Memory B cell (primary cell): ENCODE measurements around the gene MISP3.

Experiments used
- ATAC-seq: fragments of 150-1000 bp; cut with Tn5 transposase; 2 replicates; pipeline ENCODE4 v1.10.0; 2021; ENCODE audit warnings: low read depth, mild to moderate bottlenecking, moderate library complexity
- DNase-seq, 2 donors: peaks; one replicate each; pipeline ENCODE4 v3.0.0; 2022; ENCODE audit warnings: low spot score in 2 of 2
- H3K27ac Mint-ChIP-seq: one replicate; pipeline ENCODE4 v1.8.0; 2022; ENCODE audit warnings: mild to moderate bottlenecking, moderate library complexity, mixed read lengths
- H3K27me3 Mint-ChIP-seq: one replicate; pipeline ENCODE4 v1.8.0; 2022; ENCODE audit warnings: mixed read lengths
- H3K36me3 Mint-ChIP-seq: one replicate; pipeline ENCODE4 v1.8.0; 2022; ENCODE audit warnings: mild to moderate bottlenecking, mixed read lengths
- H3K4me1 Mint-ChIP-seq: one replicate; pipeline ENCODE4 v1.8.0; 2022; ENCODE audit warnings: mixed read lengths
- H3K4me3 Mint-ChIP-seq: one replicate; pipeline ENCODE4 v1.8.0; 2022; ENCODE audit warnings: mild to moderate bottlenecking, moderate library complexity, mixed read lengths
- H3K9me3 Mint-ChIP-seq: one replicate; pipeline ENCODE4 v1.8.0; 2022; ENCODE audit warnings: mixed read lengths

Gene MISP3

DNA sequence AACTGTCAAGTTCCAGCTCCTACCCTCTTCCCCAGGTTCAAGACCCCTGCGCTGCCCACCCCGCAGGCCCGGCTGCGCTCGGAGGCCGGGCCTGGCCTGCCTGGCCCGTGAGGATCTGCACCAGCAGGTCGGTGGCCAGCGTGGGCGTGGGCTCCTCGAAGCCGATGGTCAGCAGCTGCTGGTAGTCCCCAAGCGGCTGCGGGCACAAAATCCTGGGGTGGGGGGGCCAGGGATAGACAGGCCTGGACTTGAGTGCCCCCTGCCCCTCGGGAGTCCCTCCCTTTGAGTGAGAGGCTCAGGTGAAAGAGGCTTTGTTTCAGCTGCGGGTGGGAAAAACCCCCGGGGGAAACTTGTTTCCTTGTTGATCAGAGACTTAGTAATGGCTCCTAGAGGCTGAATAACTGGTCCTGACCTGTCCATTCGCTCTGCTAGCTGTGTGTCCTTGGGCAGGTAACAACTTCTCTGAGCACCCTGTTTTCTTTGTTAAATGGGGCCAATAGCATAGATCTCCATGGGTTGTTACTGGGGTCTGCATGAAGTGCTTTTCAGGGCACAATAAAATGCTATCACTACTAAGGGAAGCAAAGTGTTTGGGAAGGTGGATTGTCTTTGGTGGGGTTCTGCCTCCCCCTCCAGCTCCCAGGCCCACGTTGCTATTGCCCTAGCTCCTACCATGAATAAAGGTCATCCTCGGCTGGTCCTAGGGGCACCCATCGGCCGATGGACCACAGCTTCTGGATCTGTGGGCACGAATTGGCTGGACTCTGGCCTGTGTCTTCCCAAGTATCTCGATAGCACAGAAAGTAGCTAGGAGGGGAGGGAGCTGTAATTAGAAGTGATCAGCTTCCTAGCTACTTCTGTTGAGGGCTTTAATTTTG, 9.4 kb downstream of the MISP3 start:
- H3K27me3 Mint-ChIP-seq, result no peaks in the 10 kb centered on the region
- ATAC-seq (peak; percentile 23), DNase-seq (peak; percentile 33 to 38)
- no peaks in the 10 kb centered on the region for H3K36me3 Mint-ChIP-seq
- H3K4me3 Mint-ChIP-seq, result peak overlapping the region; percentile 91
- H3K4me1 Mint-ChIP-seq, result peaks cover 5% of the 10 kb centered on the region
- no peaks in the 10 kb centered on the region for H3K9me3 Mint-ChIP-seq
- H3K27ac Mint-ChIP-seq, result peak overlapping the region; percentile 87

DNA sequence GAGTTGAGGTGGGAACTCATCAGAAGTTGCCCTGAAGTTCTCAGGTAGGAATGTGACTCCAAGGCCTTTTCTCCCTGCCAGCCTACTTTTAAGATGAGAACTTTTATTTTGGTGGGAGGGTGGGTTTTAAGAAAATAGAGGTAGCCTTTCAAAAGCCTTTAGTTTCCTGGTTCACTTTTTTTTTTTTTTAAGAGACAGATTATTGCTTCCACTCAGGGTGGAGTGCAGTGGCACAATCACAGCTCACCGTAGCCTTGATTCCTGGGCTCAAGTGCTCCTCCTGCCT, 10.0 kb downstream of the MISP3 start:
- no peaks in the 10 kb centered on the region for H3K36me3 Mint-ChIP-seq
- no peak overlapping the region for H3K27ac Mint-ChIP-seq
- H3K4me3 Mint-ChIP-seq, result peak overlapping the region; percentile 91
- H3K27me3 Mint-ChIP-seq, result no peaks in the 10 kb centered on the region
- DNase-seq (no peak), ATAC-seq (no peak)
- H3K9me3 Mint-ChIP-seq, result no peaks in the 10 kb centered on the region
- peaks cover 5% of the 10 kb centered on the region for H3K4me1 Mint-ChIP-seq

DNA sequence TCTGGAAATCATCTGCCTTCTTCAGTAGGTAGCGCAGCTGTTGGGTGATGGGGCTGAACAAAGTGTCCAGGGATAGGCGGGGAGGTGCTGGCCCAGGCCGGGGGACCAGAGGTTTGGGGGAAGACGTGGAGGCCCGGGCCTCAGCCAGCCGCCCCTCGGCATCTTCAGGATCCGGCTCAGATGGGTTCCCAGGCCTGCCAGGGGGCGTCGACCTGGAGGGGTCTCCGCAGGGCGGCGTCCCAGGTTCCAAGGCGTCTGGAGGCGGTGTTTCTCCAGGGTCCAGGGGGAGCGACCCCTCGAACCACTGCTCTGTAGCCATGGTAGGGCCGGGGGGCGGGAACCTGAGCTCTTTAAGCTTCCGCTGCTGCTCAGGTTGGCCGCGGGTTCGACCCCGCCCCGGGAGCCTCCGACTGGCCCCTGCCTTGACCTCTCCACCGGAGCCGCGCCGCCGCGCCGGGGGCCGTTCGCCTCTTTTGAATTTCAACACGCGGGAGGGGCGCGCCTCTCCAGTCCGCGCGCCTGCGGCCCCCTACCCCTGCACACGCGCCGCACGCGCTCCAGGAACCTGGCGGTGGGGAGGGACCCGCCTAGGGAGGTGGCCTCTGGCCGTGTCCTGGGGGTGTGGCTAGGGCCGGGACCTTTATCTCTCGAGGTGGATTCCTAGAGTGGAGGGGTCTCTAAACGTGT, 12.9 kb downstream of the MISP3 start, which contains the start of gene C19orf67:
C19orf67 (minus strand) TSS at position 475 of the 687 bp plus-strand sequence; CDS start at position 319, 156 bp downstream.
- H3K9me3 Mint-ChIP-seq, result no peaks in the 10 kb centered on the region
- no peak within 1 kb of the TSS for H3K27ac Mint-ChIP-seq
- H3K4me1 Mint-ChIP-seq, result peaks cover 7% of the 10 kb centered on the region

DNA sequence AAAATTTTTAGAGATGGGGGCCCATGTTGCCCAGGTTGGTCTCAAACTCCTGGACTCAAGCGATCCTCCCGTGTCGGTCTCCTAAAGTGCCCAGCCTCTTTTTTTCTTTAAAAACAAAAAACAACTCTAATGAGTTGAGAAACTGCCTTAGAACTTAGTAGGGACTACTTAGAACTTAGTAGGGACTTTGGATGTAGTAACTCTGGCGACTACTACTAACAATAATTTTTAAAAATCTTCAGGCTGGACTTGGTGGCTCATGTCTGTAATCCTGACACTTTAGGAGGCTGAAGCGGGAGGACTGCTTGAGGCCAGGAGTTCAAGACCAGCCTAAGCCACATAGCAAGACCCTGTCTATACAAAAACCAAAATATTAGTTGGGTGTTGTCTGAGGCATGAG, 13.5 kb downstream of the MISP3 start:
- DNase-seq (no peak), ATAC-seq (no peak)
- Mint-ChIP-seq H3K27ac (no peak overlapping the region), H3K4me3 (no peak overlapping the region), H3K36me3 (peaks cover 2% of the 10 kb centered on the region), H3K9me3 (no peaks in the 10 kb centered on the region), H3K4me1 (peaks cover 7% of the 10 kb centered on the region), H3K27me3 (no peaks in the 10 kb centered on the region)

More for the DNA sequence above, 12.9 kb downstream of the MISP3 start, which contains the start of gene C19orf67:
- no peak for ATAC-seq
- H3K36me3 Mint-ChIP-seq, result peaks cover 2% of the 10 kb centered on the region
- no peaks in the 10 kb centered on the region for H3K27me3 Mint-ChIP-seq
- no peak within 1 kb of the TSS for H3K4me3 Mint-ChIP-seq
- no peak for DNase-seq

DNA sequence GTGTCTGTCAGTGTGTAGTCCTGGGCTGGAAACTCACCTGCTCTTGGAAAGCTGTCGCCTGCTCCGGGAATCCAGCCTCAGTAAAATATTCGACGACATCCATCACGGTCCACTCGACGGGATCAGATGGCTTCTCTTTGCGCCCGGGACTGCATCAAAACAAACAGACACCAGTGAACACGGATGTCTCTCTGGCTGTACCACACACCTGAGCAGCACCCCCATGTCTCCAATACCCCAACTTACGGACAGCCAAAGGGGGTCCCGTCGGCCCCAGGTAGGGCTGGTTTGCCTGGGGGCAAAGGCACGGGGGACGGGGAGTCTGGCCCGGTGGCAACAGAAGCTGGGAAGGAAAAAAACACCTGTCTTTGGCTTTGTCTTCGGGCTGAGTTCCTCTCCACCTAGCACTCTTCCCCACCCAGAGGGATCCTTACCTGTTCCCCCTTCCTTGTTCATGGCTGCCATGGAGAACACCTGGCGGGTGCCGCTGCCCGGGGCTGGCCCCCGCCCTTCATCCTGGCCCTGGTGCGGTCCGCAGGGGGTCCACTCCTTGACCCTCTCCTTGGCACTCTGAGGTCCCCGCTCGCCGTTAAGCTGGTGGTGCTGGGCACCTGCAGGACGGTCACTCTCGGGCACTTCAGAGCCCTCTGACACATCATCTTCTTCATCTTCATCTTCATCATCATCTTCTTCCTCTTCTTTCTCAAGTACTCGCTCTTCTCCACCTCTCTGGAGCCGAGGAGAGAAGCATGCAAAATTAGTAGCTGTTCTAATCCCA, 16.2 kb downstream of the MISP3 start:
- Mint-ChIP-seq H3K27ac (no peak overlapping the region), H3K4me1 (peaks cover 12% of the 10 kb centered on the region), H3K4me3 (peak overlapping the region; percentile 49), H3K27me3 (no peaks in the 10 kb centered on the region), H3K9me3 (no peaks in the 10 kb centered on the region), H3K36me3 (peaks cover 2% of the 10 kb centered on the region)
- DNase-seq, result no peak
- ATAC-seq, result no peak

DNA sequence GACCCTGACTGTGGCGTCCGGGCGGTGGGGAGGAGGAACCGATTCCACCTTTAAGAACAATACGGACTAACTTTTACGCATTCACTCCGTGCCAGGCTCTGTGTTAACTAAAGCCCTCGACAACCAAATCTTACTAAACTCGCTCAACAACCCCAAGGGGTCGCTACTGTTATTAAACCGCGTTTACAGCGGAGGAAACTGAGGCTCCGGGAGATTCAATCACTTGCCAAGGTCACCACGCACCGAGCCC, 16.8 kb downstream of the MISP3 start:
- no peaks in the 10 kb centered on the region for H3K27me3 Mint-ChIP-seq
- peaks cover 2% of the 10 kb centered on the region for H3K36me3 Mint-ChIP-seq
- no peak overlapping the region for H3K27ac Mint-ChIP-seq
- peak overlapping the region; percentile 49 for H3K4me3 Mint-ChIP-seq
- H3K9me3 Mint-ChIP-seq, result no peaks in the 10 kb centered on the region
- ATAC-seq (peak; percentile 6), DNase-seq (no peak)
- H3K4me1 Mint-ChIP-seq, result peaks cover 12% of the 10 kb centered on the region

DNA sequence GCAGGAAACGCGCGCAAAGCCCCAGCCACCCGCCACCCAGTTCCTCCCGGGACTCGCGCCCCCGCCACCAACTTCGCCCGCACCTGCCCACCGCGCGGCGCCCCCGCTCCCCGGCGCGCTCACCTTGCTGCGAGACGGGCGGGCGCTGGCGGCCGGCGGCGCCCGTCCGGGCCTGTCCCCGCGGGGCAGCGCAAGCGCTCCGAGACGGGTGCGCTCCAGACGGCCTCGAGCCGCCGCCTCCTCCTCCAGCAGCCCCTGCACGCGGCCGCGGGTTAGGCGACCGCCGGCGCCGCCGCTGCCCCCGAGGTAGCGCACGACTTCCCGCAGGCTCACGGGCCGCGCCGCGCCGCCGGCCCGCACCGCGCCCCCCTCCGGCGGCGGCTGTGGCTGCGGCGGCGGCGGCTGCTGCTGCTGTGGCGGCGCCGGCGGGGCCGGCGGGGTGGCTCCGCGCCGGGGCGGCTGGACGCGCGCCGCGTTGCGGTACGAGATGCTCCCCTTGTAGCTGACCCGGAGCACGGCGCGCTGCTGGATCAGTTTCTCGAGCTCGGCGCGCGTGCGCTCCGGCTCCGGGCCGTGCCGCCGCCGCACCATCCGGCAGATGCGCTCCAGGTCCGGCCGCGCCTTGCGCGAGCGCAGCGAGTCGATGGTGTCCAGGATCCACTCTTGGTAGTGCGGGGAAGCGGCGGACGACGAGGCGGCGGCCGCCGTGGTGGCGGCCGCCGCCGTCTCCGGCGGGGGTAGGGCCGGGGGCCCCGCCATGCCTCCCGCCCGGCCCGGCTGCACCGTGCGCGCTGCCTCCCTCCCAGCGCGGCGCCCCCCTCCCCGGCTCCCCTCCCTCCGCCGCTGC, 17.3 kb downstream of the MISP3 start:
- Mint-ChIP-seq H3K4me1 (peaks cover 12% of the 10 kb centered on the region), H3K36me3 (peaks cover 2% of the 10 kb centered on the region), H3K9me3 (no peaks in the 10 kb centered on the region), H3K27ac (no peak overlapping the region), H3K4me3 (peak overlapping the region; percentile 87), H3K27me3 (no peaks in the 10 kb centered on the region)
- ATAC-seq (peak; percentile 9), DNase-seq (peak; percentile 38 to 57)

DNA sequence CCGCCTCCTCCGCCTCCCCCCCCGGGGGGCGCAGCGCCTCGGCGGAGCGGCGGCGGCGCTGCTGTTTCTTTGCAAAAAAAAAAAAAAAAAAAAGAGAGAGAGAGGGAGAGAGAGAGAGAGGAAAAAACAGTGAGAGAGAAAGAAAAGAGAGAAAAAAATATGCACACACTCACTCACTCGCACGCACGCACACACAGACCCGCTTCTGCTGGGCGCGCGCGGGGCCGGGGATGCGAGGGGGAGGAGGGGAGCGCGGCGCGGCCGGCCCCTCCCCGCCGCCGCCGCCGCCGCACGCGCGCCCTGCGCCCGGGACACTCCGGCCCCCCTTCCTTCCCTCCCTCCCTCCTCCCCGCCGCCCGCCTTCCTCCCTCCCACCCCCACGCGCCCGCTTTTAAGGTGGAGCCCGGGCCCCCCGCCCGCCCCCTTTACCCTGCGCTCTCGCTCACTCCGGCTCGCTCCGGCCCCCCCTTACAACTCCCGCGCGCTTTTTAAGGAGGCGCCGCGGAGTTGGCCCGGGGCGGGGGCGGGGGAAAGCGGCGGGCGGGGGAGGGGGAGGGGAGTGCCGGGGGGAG, 18.0 kb downstream of the MISP3 start, which contains the start of gene SAMD1:
SAMD1 (minus strand) TSS at position 243 of the 572 bp plus-strand sequence.
- peak; percentile 62 for ATAC-seq
- Mint-ChIP-seq H3K4me1 (peaks cover 12% of the 10 kb centered on the region), H3K36me3 (peaks cover 2% of the 10 kb centered on the region), H3K4me3 (peak within 1 kb of the TSS; percentile 99), H3K27ac (peak within 1 kb of the TSS; percentile 79), H3K9me3 (no peaks in the 10 kb centered on the region), H3K27me3 (no peaks in the 10 kb centered on the region)
- DNase-seq, result peak; percentile 57 to 68

DNA sequence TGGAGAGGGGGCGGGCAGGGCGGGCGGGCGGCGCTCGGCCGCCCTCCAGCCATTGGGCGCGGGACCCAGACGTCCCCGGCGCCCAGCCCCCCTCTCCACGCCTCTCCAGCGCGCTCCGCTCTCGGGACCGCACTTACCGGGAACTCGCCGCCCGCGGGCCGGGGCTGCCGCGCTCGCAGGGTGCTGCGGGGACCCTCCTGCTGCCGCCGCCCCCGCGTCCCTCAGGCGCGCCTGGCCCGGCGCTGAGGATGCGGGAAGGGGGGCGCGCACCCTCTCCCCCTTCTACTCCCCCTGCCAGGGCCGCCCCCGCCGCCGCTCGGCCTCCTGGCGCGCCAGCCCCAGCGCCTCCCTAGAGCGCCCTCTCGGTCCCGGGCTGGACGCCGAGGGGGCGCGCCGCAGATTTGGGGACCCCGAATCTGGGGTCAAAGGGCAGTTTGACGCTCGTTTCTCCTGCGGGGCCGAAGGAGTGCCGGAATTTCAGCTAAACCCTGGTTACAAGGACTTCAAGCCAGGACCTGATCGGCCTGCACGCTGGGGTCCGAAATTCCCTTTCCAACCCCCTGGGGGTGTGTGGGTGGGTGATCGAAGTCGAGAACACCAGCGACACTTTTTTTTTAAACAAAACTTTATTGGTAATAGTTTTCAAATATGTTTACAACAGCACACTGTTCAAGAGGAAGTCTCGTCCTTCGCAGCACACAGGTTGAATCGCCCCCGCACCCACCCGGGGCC, 18.7 kb downstream of the MISP3 start:
- no peaks in the 10 kb centered on the region for H3K9me3 Mint-ChIP-seq

DNA sequence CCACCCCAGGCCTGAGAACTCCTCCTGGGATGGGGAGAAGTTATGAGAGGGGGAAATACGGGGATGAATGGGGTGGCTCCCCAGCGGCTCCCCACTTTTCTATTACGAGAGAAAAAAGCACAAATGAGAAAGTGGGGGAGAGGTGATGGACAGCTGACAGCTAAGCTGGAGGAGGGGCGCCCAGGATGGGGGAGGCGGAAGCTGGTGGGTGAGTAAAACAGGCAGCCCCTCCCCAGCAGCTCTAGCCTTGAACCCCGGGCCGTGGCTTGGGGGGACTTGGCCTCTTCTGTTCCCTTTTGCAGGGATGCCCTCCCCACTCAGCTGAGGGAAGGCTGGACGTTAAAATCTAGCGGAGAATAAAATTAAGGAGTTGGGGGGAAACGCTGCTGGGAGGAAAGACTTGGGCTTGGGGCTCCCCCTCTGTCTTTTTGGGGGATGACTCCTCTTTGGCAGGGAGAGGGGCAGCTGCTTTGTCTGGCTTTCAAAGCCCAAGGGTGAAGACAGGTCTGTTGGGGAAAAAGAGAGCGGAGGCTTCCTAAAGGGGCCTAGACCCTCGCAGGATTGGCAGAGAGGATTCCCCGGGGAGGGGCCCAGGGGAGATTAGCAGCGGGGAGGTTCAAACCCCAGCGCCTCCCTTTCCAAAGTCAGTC, 19.4 kb downstream of the MISP3 start:
- ATAC-seq (peak; percentile 2), DNase-seq (no peak)
- H3K27ac Mint-ChIP-seq, result peak overlapping the region; percentile 79
- H3K4me1 Mint-ChIP-seq, result peaks cover 12% of the 10 kb centered on the region
- peaks cover 6% of the 10 kb centered on the region for H3K36me3 Mint-ChIP-seq
- H3K4me3 Mint-ChIP-seq, result peak overlapping the region; percentile 99
- H3K9me3 Mint-ChIP-seq, result no peaks in the 10 kb centered on the region
- H3K27me3 Mint-ChIP-seq, result no peaks in the 10 kb centered on the region

More for the DNA sequence above, 18.7 kb downstream of the MISP3 start:
- Mint-ChIP-seq H3K27ac (peak overlapping the region; percentile 79), H3K4me3 (peak overlapping the region; percentile 99), H3K27me3 (no peaks in the 10 kb centered on the region), H3K36me3 (peaks cover 2% of the 10 kb centered on the region), H3K4me1 (peaks cover 12% of the 10 kb centered on the region)
- ATAC-seq (peak; percentile 61), DNase-seq (peak; percentile 72 to 76)

DNA sequence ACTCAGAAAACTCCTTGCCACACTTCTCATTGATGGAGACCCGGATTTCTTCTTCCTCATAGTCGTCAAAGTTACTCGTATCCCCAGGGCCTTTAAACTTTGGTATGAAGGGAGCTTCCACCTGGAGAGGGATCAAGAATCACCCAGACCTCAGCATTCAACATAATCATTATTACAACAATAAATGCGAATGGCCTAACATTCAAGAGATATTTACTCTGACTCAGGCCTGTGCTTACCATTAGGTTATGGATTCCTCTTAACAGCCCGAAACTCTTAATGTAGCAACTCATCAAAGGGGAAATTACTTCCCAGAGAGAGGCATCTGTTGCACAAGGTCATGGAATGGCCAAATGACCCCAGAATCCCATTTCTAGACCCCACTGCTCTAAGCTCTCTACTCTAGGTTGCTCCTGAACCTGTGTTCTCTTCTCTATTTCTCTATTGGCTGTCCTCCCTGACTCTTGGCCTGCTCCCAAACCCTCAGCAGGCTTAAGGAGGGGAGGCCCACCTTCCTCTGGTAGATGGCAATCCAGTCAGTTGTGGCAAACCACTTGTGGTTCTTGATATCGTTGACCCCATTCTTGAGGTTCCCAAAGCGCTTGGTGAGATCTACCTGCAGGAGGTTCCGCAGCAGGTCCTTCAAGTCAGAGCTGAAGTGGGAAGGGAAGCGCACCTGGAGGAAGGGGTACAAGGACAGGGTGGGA, 20.7 kb downstream of the MISP3 start:
- Mint-ChIP-seq H3K4me3 (no peak overlapping the region), H3K27me3 (no peaks in the 10 kb centered on the region), H3K9me3 (no peaks in the 10 kb centered on the region), H3K27ac (no peak overlapping the region), H3K4me1 (peaks cover 12% of the 10 kb centered on the region), H3K36me3 (peaks cover 9% of the 10 kb centered on the region)
- no peak for ATAC-seq
- no peak for DNase-seq

DNA sequence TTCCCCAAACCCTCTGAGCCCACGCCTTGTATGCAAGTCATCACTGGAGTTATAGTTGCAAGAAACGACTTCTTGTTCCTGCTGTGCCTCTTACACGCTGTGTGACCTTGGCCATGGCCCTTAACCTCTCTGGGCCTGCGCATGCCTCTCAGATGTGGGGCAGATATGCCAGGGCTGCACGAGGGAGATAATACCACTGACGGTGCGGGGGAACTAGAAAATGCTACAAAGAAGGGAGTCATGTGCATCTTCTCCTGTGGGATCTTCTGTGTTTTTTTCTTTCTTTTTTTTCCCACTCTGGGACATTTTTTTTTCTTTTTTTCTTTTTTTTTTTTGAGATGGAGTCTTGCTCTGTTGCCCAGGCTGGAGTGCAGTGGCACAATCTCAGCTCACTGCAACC, 22.3 kb downstream of the MISP3 start:
- ATAC-seq (no peak), DNase-seq (no peak)
- peaks cover 7% of the 10 kb centered on the region for H3K36me3 Mint-ChIP-seq
- no peak overlapping the region for H3K4me3 Mint-ChIP-seq
- no peaks in the 10 kb centered on the region for H3K27me3 Mint-ChIP-seq
- peaks cover 9% of the 10 kb centered on the region for H3K4me1 Mint-ChIP-seq
- H3K27ac Mint-ChIP-seq, result no peak overlapping the region
- H3K9me3 Mint-ChIP-seq, result no peaks in the 10 kb centered on the region
